Activated CD8-positive, alpha-beta memory T cell treated with anti-CD3 and anti-CD28 coated beads, Interleukin-2, amount 50 U/mL, for 1 hour (primary cell): ENCODE measurements around the gene C2.

Source experiments
- DNase-seq: peaks from one replicate; pipeline ENCODE4 v3.0.0-alpha.2; 2020; ENCODE audit errors: extremely low read depth

Gene C2

DNA sequence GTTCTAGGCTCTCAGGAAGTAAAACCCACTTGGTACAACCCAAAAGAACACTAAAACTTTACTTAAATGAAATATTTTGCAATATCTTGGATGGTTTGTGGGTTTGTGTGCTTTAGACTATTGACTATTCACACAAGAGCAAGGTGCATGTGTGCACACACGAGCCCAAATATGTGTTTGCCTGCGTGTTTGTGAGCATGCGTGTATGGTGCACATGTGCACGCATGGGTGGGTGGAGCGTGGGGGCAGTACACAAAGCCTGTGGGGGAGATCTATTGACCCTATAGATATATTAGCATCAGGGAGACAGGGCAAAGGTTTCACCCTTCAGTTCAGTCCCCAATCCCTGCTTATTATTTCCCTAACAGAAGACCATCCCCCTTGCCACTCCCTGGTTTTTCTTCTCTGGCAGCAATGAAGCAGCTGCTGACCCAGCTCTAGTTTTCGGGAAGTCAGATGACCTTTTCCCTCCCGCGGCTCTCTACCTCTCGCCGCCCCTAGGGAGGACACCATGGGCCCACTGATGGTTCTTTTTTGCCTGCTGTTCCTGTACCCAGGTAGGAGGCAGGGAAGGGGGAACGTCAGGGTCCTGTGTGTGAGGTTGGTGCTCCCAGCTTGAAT, at the start of gene C2:
Gene C2 (plus strand): TSS at position 476 of the 621 bp plus-strand sequence. CDS start 36 bp downstream, at position 512.
- DNase-seq: no peak

DNA sequence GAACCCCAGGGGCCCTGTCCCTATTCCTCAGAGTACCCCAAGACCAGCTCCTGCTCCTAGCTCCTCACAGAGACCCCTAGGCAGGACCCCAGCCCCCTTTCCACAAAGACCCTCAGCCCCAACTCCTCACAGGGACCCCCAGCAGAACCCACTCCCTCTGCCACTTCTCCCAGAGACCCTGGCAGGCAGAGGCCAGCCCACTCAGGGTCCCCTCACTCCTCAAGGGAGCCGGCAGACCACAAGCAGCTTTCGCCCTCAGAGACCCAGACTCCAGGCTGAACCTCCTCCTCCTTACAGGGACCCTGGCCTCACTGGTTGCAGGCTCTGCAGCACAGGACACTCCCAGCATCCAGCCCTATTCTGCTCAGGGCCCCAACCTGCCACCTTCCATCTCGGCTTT, 49.3 kb upstream of the C2 start:
- no peak for DNase-seq

DNA sequence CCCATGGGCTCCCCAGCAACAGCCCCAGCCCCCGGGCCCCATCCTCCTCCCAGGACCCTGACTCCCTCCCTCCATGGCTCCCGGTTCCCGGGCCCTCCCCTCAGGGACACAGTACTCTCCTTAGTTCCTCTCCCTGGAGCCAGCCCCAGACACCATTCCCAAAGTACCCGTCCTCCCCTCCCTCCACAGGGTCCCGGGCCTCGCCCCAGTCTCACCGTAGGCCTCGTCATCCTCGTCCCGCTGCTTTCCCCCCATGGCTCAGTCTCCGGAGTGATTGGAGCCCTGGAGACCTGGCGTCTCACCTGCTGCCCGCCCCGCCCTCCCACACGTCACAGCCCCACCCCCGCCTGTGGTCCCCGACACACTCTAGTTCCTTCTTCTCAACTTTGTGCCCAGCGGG, 48.8 kb upstream of the C2 start, which contains the start of gene SLC44A4:
Gene SLC44A4 (minus strand): TSS at position 272 of the 400 bp plus-strand sequence. CDS start 17 bp downstream, at position 255.
- DNase-seq: no peak

DNA sequence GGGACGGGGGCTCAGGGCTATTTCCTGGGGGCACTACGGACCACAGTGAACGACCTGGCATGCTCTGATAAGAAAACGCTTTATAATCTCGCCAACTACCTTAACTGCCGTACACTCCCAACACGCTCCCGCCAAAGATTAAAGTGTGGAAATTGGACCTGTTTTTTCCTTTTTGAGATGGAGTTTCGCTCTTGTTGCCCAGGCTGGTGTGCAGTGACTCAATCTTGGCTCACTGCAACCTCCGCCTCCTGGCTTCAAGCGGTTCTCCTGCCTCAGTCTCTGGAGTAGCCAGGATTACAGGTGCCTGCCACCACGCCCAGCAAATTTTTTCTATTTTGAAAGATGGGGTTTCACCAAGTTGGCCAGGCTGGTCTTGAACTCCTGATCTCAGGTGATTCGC, 48.4 kb upstream of the C2 start:
- DNase-seq: no peak

DNA sequence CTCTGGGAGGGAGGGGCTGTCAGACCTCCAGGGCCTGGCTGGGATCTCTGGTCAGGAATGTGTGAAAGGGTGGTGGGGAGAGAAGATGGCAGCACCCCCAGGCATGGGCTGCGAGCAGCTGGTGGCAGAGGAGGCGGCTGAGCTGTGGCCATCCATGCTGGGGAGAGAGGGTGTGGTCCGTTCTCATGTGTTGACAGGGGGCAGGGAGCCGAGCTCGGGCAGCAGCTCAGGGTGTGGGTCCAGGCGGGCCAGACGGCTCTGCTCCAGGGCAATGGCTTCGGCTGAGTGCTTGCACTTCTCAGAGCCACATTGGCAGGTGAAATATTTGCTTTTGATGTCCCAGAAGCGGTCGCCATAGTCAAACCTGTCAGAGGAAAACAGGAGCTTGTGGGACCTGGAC, 47.6 kb upstream of the C2 start:
- no peak for DNase-seq

DNA sequence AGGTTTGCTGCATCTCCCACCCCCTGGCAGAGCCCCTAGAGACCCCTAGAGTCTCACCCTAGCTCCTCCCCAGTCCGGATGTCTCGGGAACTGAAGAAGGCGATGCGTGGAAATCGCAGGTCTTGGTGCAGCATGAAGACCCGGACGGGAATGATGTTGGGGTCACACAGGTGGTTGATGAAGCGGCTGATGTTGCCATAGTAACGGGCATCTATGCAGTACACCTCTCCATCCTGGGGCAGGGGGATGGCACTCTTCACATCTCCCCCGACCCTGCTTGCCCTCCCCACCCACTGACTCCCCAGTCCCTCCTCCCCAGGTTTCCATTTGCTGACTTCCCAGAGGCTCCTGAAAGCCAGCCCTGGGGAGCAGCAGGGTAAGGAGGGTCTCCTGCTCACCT, 46.9 kb upstream of the C2 start:
- DNase-seq: no peak

DNA sequence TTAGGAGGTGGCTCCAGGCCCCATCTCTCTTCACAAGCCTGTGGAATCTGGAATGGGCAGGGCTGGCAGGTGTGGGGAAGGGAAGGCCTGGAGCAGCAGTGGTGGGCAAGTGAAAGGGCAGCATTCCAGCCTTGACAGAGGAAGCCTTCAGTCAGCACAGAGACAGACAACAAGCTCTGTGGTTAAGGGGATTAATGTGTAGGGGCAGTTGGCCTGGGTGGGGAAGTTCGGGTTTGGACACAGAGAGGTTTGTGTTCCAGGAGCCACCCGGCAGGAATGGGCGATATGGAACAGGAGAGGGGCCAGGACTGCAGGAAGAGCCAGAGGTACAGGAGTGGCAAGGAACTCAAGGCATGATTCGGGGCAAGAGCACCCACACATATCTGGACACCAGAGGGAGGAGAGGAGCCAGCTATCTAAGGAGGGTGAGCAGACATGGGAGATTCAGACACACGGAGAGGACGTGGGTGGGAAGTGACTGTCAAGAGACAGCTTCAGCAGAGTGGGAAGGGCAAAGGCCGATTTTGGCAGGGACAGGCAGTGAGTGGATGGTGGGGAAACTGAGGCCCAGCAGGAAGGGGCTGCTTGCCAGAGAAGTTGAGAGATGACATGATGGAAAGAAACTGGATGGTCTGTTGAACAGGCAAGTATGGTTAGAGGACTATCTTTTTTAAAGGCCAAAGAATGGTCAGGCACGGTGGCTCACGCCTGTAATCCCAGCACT, 46.2 kb upstream of the C2 start:
- no peak for DNase-seq

DNA sequence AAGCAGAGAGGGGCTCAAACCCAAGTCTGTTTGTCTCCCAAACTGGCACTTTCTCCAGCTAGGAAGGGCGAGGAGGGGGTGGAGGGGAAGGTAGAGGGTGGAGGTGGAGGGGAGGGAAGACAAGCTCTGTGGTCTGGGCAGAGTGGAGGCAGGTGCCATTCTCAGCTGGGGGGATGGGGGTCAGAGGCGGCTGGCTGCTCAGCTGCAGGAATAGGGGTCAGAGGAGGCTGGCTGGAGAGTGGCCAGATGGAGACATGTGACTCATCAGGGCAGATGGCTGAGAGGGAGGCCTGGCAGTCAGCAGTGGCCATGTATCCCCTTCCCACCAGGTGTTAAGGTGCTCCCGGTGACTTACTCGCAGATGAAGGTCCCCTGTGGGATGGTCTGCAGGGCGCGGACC, 45.2 kb upstream of the C2 start:
- no peak for DNase-seq

DNA sequence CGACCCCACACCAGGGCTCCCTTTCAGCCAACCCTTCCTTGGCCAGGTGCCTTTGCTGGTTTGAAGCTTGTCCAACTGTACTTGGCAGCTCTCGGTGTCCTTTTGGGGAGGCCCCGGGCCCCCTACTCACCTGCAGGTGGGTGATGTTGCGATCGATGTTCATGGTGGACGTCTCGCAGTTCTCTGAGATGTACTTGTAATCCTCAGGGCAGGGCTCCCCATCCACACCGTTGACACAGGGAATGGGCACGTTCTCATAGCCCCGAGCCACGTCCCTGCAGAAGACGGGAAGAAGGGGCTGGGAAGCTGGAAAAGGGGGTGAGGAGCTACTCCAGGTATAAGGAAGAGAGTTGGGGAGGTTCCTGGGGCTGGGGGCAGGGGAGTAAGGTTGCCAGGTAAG, 43.8 kb upstream of the C2 start:
- no peak for DNase-seq

DNA sequence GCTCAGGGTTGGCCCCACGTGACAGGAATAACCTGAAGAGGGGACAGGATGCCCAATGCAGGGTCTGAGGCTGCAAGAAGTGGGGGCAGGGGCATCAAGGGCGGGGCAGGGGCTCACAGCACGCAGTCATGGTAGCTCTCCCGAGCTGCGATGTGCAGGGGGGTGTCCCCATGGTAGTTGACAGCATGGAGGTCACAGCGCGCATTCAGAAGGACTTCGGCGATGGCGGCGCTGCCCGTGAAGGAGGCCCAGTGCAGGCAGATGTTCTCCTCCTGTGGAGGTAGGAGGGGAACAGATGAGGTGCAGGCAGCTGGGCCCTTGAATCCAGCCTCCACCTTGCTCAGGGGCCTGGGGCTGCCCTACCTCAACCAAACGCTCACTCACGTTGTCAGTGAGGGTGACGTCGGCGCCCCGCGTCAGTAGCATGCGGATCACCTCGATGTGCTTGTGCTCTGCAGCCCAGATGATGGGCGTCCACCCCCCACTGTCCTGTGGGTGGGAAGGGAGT, 42.9 kb upstream of the C2 start:
- DNase-seq: no peak

DNA sequence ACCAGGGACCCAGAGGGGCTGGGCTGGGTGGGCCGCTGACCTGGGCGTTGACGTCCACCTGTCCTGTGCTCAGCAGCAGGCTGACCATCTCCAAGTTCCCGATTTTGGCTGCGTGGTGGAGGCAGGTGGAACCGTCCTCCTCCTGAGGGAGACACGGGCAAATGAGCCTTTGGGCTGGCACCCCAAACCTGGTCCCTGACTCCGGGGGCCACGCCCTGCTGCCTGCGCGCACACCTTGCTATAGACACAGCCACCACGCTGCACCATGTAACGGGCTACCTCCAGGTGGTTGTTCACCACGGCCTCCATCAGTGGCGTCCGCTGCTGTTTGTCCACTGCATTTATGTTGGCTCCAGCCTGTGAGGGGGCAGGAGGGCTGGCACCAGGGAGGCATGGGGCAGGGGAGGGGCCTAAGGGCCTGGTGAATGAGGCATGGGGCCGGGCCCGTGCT, 41.0 kb upstream of the C2 start:
- no peak for DNase-seq

DNA sequence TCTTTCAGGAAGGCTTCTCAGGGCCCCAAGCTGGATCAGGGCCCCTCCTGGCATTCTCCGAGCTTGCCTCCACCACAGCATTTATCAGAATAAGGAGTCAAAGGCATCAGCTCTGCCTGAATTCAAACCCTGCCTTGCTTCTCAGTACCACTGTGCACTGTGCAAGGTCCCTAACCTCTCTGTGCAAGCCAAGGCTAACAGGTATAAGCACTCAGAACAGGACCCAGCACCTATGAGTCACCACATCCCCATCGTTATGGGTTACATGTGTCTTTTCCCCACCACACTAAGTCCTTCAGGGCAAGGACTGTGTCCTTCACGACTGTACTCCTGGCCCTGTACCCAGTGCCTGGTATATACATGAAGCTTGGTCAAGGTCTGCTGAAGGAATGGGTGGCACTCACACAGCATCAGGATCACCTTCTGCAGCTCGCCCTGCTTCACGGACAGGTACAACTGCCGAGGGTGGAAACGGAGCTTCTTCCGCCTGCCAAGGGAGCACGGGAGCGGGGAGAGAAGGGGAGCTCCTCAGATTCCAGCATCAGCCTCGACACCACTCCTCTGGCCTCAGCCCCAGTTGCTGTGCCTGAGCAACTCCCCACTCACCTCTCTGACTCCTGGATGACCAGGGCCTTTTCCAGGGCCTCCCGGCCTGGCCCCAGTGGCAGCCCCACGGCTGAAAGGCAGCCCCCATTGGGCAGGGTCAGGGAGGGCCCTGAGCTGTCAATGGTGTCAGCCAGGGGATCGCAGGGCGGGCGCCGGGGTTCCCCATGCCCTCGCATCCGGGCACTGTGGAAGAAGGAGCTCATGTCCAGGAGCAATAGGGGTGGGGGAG, 40.1 kb upstream of the C2 start:
- DNase-seq: no peak

DNA sequence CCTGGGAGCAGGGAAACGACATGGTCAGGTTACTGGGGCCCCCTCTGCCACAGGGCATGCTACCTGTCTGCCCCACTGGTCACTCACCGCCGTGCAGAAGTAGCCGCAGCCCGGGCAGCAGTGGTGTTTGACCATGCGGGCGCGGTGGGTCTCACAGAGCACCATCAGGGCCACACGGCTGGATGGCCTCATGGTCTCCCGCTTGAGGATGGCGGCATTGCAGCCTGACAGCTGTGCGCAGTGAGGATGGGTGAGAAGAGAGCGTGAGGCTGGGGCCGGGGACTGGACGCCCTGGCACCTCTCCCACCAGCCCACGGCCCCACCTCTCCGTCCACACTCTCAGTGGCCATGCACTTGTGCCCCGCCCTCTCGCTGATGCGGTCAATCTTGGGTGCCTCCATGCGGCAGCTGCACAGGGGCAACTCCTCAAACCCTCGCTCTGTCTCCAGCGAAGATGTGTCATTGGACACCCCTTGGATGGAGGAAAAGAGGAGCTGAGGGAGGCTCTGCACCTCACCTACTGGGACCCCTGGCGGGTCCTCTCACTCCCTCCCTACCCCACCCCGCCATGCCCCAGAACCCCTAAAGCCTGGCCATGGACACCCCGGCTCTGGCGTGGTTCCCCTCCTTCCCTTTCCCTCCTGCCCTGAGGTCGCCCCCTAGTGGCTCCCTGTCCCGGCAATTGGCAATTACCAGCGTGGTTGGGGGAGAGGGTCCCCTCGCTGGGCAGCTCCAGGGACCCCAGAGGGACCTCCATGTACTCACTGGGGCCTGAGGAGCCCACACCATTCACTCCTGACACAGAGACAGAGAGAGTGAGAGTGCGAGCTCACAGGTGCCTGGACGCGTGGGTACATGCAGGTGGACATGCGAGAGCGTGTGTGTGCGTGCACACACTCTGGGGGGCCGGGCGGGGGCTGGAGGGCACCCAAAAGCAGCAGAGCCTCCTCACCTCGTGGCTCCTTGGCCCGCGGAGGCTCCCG, 39.0 kb upstream of the C2 start:
- no peak for DNase-seq

DNA sequence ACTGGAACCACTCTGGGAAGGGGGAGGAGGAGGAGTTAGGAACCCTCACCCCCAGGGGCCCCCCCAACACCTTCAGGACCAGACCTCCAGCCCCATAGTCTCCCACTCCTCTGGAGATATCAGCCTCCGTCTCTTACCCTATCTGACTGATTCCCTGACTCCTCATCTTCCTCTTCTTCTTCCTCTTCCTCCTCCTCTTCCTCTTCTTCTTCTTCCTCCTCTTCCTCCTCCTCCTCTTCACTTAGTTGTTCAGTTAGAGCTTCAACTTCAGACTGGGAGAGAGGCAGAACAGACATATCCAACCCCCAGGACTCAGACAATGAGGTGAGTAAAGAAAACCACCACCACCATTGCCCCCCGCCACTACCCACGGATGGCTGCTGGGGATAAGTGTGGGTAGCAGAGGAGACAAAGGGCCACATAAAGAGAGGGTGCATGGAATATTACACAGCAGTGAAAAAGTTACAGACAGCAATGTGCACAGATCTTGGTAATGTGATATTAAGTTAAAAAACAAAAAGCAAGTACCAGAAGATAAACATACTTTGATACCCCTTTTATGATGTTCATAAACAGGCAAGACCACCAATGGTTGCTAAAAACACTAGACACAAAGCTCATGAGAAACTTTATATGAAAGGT, 38.1 kb upstream of the C2 start:
- no peak for DNase-seq

DNA sequence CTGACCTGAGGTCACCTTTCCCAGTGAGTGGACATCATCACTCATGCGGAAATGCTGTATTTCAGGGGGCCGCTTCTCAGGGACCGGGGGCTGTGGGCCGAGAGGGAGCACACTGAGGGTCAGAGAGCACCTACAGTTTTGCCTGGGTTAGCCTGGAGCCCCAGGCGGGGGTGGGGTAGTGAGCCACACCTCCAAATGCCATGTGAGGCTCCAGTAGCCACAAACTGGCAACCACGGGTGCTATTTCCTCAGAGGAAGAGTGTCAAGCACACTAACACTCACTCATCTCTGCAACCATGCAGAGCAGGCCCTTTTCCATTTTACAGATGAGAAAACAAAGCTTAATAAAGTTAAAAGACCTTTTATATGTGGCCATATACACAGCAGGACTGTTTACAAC, 34.7 kb upstream of the C2 start:
- DNase-seq: no peak

DNA sequence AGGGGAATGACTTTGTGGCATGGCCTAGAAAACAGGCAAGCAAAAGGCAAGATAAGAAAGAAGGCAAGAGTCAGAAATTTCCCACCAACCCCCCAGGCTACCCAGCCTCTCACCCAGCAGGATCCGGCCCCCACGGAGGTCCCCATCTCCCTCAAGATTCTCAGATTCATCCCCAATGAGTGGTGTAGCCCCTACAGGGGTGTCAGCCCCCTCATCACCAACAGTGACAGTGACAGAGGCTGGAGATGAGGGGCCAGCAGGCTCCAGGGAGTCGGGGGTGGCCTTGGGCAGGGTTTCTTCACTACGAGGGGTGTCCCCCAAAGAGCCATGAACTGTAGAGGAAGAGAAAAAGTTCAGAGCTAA, 31.0 kb upstream of the C2 start:
- DNase-seq: no peak

DNA sequence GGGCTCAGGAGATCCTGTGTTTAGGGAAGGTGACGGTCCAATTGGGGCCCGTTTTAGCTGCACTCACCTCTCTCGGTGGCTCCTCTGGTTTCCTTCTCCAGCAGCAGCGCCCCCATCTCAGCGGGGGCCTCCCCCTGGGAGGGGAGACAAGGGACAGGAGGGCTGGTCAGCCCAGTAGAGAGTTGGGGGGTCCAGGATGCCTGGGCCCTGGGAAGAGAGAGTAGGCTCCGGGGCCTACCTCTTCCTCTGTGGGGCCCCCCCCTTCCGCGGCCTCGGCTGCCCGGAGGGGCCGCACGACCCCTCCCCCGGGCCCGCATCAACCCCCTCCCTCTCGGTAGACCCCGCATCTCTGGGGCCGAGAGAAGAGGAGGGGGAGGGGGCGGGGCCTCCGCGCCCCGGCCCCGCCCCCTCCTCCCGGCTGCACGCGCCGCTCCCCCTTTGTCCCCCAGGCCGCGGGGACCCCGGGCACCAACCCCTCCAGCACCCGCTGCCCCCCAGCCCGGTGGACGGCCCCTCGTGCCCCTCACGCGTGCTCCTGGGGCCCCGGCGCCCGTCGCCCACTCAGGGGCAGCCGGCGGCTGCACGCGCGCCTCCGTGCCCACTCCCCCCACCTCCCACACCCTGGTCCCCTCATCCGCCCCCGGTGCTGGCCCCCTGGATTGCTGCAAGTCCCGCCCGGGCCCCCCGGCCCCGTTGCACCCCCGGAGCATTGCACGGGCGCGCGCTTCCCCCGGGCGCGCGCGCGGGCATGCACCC, 30.5 kb upstream of the C2 start:
- DNase-seq: no peak

DNA sequence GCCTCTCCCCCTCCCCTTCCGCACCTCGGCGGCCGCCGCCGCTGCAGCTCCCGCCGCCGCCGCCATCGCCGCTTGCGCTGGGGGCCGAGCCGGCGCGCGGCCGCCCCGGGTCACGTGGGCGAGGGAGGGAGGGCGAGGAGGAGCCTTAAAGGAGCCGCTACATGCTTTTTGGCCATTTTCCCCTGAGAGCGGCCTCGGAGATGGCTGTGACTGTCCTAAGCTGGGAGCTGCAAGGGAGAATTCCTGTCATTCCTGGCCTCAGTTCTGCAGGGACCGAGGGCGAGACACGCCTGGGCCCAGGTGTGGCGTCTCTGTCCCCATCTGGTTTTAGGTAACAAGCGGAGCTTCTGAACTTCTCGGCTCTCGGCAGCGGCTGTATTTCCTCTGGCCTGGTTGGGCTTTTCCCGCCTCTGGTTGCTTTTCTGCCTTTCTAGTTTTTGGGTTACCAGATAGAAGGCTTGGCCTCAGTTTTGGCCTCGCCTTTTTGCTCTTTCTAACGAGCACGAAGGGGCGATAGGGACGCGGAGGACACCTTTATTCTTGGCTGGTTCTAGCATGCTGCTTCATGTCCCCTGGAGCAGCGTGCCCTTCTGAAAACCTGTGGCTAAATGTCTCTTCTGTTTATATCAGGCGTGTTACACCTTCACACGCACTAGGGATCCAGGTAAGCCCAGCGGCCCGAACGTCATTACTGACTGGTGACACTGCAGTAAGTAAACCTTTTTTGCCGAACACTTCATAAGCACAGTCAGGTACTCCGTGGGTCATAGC, 29.7 kb upstream of the C2 start, which contains the start of gene EHMT2:
Gene EHMT2 (minus strand): TSS at position 87 of the 771 bp plus-strand sequence. CDS start 21 bp downstream, at position 66.
- no peak for DNase-seq

DNA sequence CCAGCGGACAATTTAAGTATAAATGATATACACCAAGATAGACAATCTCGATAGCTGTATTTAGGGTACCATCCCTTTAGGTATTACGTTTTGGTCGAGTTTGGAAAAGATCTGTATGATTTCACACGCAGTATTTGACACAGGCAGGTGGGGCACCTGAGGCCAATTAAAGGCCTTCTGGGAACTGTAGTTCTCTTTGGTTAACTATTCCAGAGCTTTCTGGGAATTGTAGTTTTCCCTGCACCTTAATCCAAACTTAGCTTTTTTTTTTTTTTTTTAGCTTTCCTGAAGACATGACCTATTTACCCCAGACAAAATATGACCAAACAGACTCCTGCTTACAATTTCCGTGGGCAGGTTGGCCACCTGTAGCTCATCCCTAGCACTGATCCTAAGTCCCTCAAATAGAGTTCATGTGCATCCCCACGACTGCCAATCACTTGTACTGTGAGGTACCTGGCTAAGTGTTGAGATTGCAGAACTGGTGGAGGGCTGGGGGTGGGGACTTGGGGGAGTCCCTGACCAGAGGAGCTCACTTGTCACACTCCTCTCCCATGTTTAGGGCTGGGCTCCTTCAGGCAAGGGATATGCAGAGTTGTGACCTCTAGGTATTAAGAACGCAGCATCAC, 29.0 kb upstream of the C2 start:
- no peak for DNase-seq
